Measurements from ENCODE around the gene SCMH1.

- no peak for TF ChIP-seq CTCF (IDR thresholded peaks at IDR 0.05; ENCODE audit: low read depth, low read length, missing input control)
- no peak for TF ChIP-seq SP1 (IDR thresholded peaks at IDR 0.05)
- TF ChIP-seq TAF1 (conservative IDR thresholded peaks at IDR 0.05), result no peak
- TF ChIP-seq JUND (IDR thresholded peaks at IDR 0.05), result no peak
These were observed 264.4 kb downstream of the SCMH1 start for GRCh38 chr1:40977716-40978115.
